NCI-H446 treated with DMSO at 0.1 percent for 48 hours (cell line): ENCODE results near the gene ZNF777.
"Not testable (repeated sequence)": the region's sequence is repeated elsewhere in the genome, so short reads cannot be mapped to it uniquely, and the experiment has no call there.

ENCODE experiments used
- DNase-seq: peaks from one replicate; lab custom pipeline; 2025; lab: John Stamatoyannopoulos, UW

ZNF777 gene

GRCh38 chr7:149450821-149451220, 10.0 kb downstream of the ZNF777 start:
- DNase-seq = no peak

GRCh38 chr7:149449897-149450296, 11.0 kb downstream of the ZNF777 start:
- DNase-seq = no peak

GRCh38 chr7:149448961-149449360, 11.9 kb downstream of the ZNF777 start:
- DNase-seq = no peak

- DNase-seq = not testable (repeated sequence)
Observed at GRCh38 chr7:149446026-149446425, 14.8 kb downstream of the ZNF777 start.

GRCh38 chr7:149444287-149444686, 16.6 kb downstream of the ZNF777 start:
- DNase-seq = no peak

GRCh38 chr7:149443523-149443922, 17.3 kb downstream of the ZNF777 start:
- no peak for DNase-seq

GRCh38 chr7:149442924-149443323, 17.9 kb downstream of the ZNF777 start:
- no peak for DNase-seq

GRCh38 chr7:149440222-149440621, 20.6 kb downstream of the ZNF777 start:
- DNase-seq = no peak

GRCh38 chr7:149436358-149436757, 24.5 kb downstream of the ZNF777 start:
- no peak for DNase-seq

- DNase-seq = no peak
Observed at GRCh38 chr7:149433124-149433523, 27.7 kb downstream of the ZNF777 start.

- no peak for DNase-seq
Observed at GRCh38 chr7:149432121-149432691, 28.7 kb downstream of the ZNF777 start.

GRCh38 chr7:149431486-149432120, 29.3 kb downstream of the ZNF777 start:
- no peak for DNase-seq

- DNase-seq = no peak
Observed at GRCh38 chr7:149430192-149430591, 30.7 kb downstream of the ZNF777 start.

- no peak for DNase-seq
Observed at GRCh38 chr7:149427893-149428292, 33.0 kb downstream of the ZNF777 start.

GRCh38 chr7:149427096-149427680, 33.7 kb downstream of the ZNF777 start:
- no peak for DNase-seq

GRCh38 chr7:149423449-149424110, 37.3 kb downstream of the ZNF777 start:
- no peak for DNase-seq

GRCh38 chr7:149422914-149423301, 38.0 kb downstream of the ZNF777 start:
- no peak for DNase-seq

- no peak for DNase-seq
Observed at GRCh38 chr7:149422162-149422913, 38.5 kb downstream of the ZNF777 start.

GRCh38 chr7:149420006-149420405, 40.9 kb downstream of the ZNF777 start:
- no peak for DNase-seq

- no peak for DNase-seq
Observed at GRCh38 chr7:149415391-149416071, 45.3 kb downstream of the ZNF777 start.

- no peak for DNase-seq
Observed at GRCh38 chr7:149414745-149415390, 46.0 kb downstream of the ZNF777 start.
